ENCODE data around the gene TXNL1. TPM values are rescaled to one million over a fixed set of nuclear protein-coding genes. Genes with fewer than 3 reads are reported as not detected.

The TXNL1 gene
- 38.7 and 74.2 TPM in 2 replicates for polyA plus RNA-seq (2011; rRNA removed)
- polyA minus RNA-seq (2011; rRNA and poly(A)+ RNA removed) = 9.8 and 11.6 TPM in 2 replicates

GRCh38 chr18:56638232-56639103 is at the start of gene TXNL1:
TXNL1 (minus strand) TSS chr18:56638592; CDS start chr18:56638440, 152 bp downstream.
- ChIA-PET CTCF (interaction anchor here (0.6 to 1.2 kb wide), 3 partner anchors 10 to 14 kb away, joined by 3 read pairs; partner anchors contain the start of gene WDR7), POLR2A (no interaction called here)
- Histone ChIP-seq H3K27me3 (ENCODE audit: control insufficient read depth, insufficient read depth, low read length) (no peaks in the 10 kb centered on the region), H3K4me3 (ENCODE audit: low read depth, low read length) (peak within 1 kb of the TSS; percentile 54), H3K36me3 (ENCODE audit: control insufficient read depth, insufficient read depth, low read length) (no peaks in the 10 kb centered on the region)
- no peak for TF ChIP-seq CTCF (IDR thresholded peaks at IDR 0.05; ENCODE audit: insufficient read depth, low read depth, low read length)
- peak; percentile 89 for DNase-seq (ENCODE audit: low read depth)

GRCh38 chr18:56684277-56684676 is 45.9 kb upstream of the TXNL1 start:
- H3K27me3 ChIP-seq (ENCODE audit: control insufficient read depth, insufficient read depth, low read length) = no peaks in the 10 kb centered on the region
- no peak for DNase-seq (ENCODE audit: low read depth)
- POLR2A ChIA-PET = no interaction called here
- H3K4me3 ChIP-seq (ENCODE audit: low read depth, low read length) = no peak overlapping the region
- TF ChIP-seq CTCF (IDR thresholded peaks at IDR 0.05; ENCODE audit: insufficient read depth, low read depth, low read length) = no peak
- CTCF ChIA-PET = no interaction called here
- no peaks in the 10 kb centered on the region; the same call in 1 of the 2 replicates for H3K36me3 ChIP-seq (ENCODE audit: control insufficient read depth, insufficient read depth, low read length)

- TF ChIP-seq CTCF (IDR thresholded peaks at IDR 0.05; ENCODE audit: insufficient read depth, low read depth, low read length) = no peak
- Histone ChIP-seq H3K36me3 (ENCODE audit: control insufficient read depth, insufficient read depth, low read length) (no peaks in the 10 kb centered on the region; the same call in 1 of the 2 replicates), H3K4me3 (ENCODE audit: low read depth, low read length) (no peak overlapping the region), H3K27me3 (ENCODE audit: control insufficient read depth, insufficient read depth, low read length) (no peaks in the 10 kb centered on the region)
- CTCF ChIA-PET = no interaction called here
- POLR2A ChIA-PET = no interaction called here
- no peak for DNase-seq (ENCODE audit: low read depth)
These were observed 40.6 kb upstream of the TXNL1 start for GRCh38 chr18:56678836-56679565.

DNA sequence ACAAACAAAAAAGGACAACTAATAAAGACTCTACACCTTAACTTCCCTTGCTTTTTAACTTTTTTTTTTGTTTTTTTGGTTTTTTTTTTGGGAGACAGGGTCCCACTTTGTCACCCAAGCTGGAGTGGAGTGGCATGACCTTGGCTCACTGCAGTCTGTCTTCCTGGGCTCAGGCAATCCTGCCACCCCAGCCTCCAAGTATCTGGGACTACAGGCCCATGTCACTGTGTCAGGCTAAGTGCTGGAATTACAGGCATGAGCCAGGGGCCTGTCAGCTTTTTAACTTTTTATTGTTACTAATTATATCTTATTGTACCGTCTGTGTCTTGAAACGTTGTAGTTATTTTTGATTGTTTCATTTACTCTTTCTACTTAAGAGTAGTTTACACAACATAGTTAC is 38.2 kb upstream of the TXNL1 start:
- no peaks in the 10 kb centered on the region for H3K36me3 ChIP-seq (ENCODE audit: control insufficient read depth, insufficient read depth, low read length)
- ChIA-PET POLR2A (no interaction called here), CTCF (no interaction called here)
- no peak for TF ChIP-seq CTCF (IDR thresholded peaks at IDR 0.05; ENCODE audit: insufficient read depth, low read depth, low read length)
- no peak for DNase-seq (ENCODE audit: low read depth)
- no peak overlapping the region for H3K4me3 ChIP-seq (ENCODE audit: low read depth, low read length)
- no peaks in the 10 kb centered on the region for H3K27me3 ChIP-seq (ENCODE audit: control insufficient read depth, insufficient read depth, low read length)

GRCh38 chr18:56672981-56673380 is 34.6 kb upstream of the TXNL1 start:
- H3K27me3 ChIP-seq (ENCODE audit: control insufficient read depth, insufficient read depth, low read length) = no peaks in the 10 kb centered on the region
- H3K4me3 ChIP-seq (ENCODE audit: low read depth, low read length) = no peak overlapping the region
- ChIA-PET POLR2A (no interaction called here), CTCF (no interaction called here)
- TF ChIP-seq CTCF (IDR thresholded peaks at IDR 0.05; ENCODE audit: insufficient read depth, low read depth, low read length) = no peak
- H3K36me3 ChIP-seq (ENCODE audit: control insufficient read depth, insufficient read depth, low read length) = no peaks in the 10 kb centered on the region
- DNase-seq (ENCODE audit: low read depth) = no peak
